ENCODE results near the gene CALM3. TPM values are rescaled to one million over a fixed set of nuclear protein-coding genes. Genes with fewer than 3 reads are reported as not detected.

CALM3 gene
- total RNA-seq, 2 experiments from 2014 or later: 493 to 631 TPM

- Mint-ChIP-seq H3K27ac (peak overlapping the region; percentile 100), H3K4me1 (peaks cover 33% of the 10 kb centered on the region), H3K4me3 (peak overlapping the region; percentile 84), H3K9me3 (ENCODE audit: low read depth) (peaks cover 9% of the 10 kb centered on the region), H3K36me3 (ENCODE audit: low read depth) (peaks cover 25% of the 10 kb centered on the region), H3K27me3 (no peaks in the 10 kb centered on the region)
- ChIA-PET POLR2A (interaction anchor here (0.7 to 3.7 kb wide), 12 partner anchors 11 to 958 kb away, joined by 3 to 24 read pairs (median 4); partner anchors contain the start of genes DACT3 and SLC1A5), CTCF (interaction anchor here (0.6 to 4.0 kb wide), 17 partner anchors 13 to 696 kb away, joined by 3 to 65 read pairs (median 4); partner anchors contain the start of gene DACT3)
- intact Hi-C loops (cut with DNase I, micrococcal nuclease): loop anchor here in 1 of 2 experiments (1.0 to 10.0 kb wide), 15 partner anchors 34 to 1846 kb away; partner anchors contain the start of genes AP2S1, ARHGAP35, DACT3 and FKRP
- DNase-seq: peak; percentile 99
- ATAC-seq: peak; percentile 86
Measured at GRCh38 chr19:46600384-46601317, 479 bp upstream of the CALM3 start.

- ChIA-PET POLR2A (interaction anchor here (0.7 to 3.7 kb wide), 4 partner anchors 9 to 254 kb away, joined by 4 to 24 read pairs (median 14); partner anchors contain the start of gene SLC1A5), CTCF (interaction anchor here (0.6 to 4.0 kb wide), 6 partner anchors 11 to 86 kb away, joined by 3 to 65 read pairs (median 4); partner anchors contain the start of gene DACT3)
- peak; percentile 81 for DNase-seq
- Mint-ChIP-seq H3K36me3 (ENCODE audit: low read depth) (peaks cover 39% of the 10 kb centered on the region), H3K4me3 (peak overlapping the region; percentile 84), H3K9me3 (ENCODE audit: low read depth) (peaks cover 9% of the 10 kb centered on the region), H3K4me1 (peaks cover 35% of the 10 kb centered on the region), H3K27ac (peak overlapping the region; percentile 87), H3K27me3 (no peaks in the 10 kb centered on the region)
- intact Hi-C loops (cut with DNase I, micrococcal nuclease): loop anchor here (1.0 to 10.0 kb wide), 5 partner anchors 9 to 1848 kb away; no protein-coding TSS in a partner anchor
- ATAC-seq: peak; percentile 39
Measured at GRCh38 chr19:46602392-46603194, 1.5 kb downstream of the CALM3 start.

GRCh38 chr19:46603195-46603637, 2.1 kb downstream of the CALM3 start:
- Mint-ChIP-seq H3K4me1 (peaks cover 37% of the 10 kb centered on the region), H3K27ac (peak overlapping the region; percentile 87), H3K36me3 (ENCODE audit: low read depth) (peaks cover 43% of the 10 kb centered on the region), H3K9me3 (ENCODE audit: low read depth) (peaks cover 7% of the 10 kb centered on the region), H3K4me3 (peak overlapping the region; percentile 84), H3K27me3 (no peaks in the 10 kb centered on the region)
- DNase-seq (no peak), ATAC-seq (no peak)
- POLR2A ChIA-PET: interaction anchor here (3.3 to 3.7 kb wide), 2 partner anchors 8 to 15 kb away, joined by 19 to 24 read pairs; no protein-coding TSS in a partner anchor
- intact Hi-C loops (cut with DNase I, micrococcal nuclease): loop anchor here in 1 of 2 experiments (2.0 to 10.0 kb wide), 4 partner anchors 14 to 1848 kb away; no protein-coding TSS in a partner anchor
- CTCF ChIA-PET: interaction anchor here (1.6 to 4.0 kb wide), 3 partner anchors 10 to 59 kb away, joined by 5 to 65 read pairs (median 46); partner anchors contain the start of gene DACT3

GRCh38 chr19:46603752-46604231, 2.7 kb downstream of the CALM3 start:
- Mint-ChIP-seq H3K9me3 (ENCODE audit: low read depth) (peaks cover 2% of the 10 kb centered on the region), H3K27me3 (no peaks in the 10 kb centered on the region), H3K36me3 (ENCODE audit: low read depth) (peaks cover 42% of the 10 kb centered on the region), H3K4me1 (peaks cover 38% of the 10 kb centered on the region), H3K27ac (peak overlapping the region; percentile 87), H3K4me3 (peak overlapping the region; percentile 84)
- ChIA-PET CTCF (interaction anchor here (1.6 to 3.9 kb wide), 2 partner anchors 10 to 17 kb away, joined by 5 to 65 read pairs; no protein-coding TSS in a partner anchor), POLR2A (interaction anchor here (3.3 to 3.7 kb wide), 2 partner anchors 8 to 14 kb away, joined by 19 to 24 read pairs; no protein-coding TSS in a partner anchor)
- intact Hi-C loops (cut with DNase I, micrococcal nuclease): loop anchor here in 1 of 2 experiments (2.0 to 10.0 kb wide), 4 partner anchors 13 to 1849 kb away; no protein-coding TSS in a partner anchor
- DNase-seq (no peak), ATAC-seq (no peak)

DNA sequence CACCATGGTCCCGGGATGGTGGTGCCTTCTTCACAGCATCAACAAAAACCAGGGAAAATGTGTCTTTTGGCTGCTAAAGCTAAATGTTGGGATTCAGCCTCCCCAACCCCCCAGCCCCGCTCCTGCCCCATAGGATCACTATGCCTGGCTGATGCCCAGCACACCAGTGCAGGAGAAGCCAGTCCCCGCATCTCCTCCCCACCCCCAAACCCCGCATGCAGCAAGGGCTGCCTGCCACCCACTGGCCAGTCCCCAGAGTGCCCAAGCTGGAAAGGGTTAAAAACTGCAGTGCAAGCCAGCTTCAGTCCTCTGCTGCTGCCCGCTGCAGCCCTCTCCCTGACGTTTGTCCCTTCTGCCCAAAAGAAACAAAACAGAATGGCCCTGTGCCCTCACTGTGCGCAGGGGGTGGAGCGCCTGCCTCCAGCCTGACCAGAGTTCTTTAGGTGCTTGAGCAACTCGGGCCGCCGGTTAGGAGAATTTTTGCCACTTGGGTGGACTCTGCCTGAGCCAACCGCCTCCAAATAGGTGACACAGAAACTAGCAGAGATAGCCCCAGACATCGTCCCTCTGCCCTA, 3.7 kb downstream of the CALM3 start:
- no peaks in the 10 kb centered on the region for H3K27me3 Mint-ChIP-seq
- ChIA-PET CTCF (interaction anchor here (0.7 to 2.6 kb wide), 4 partner anchors 9 to 57 kb away, joined by 3 to 12 read pairs (median 4); partner anchors contain the start of gene DACT3), POLR2A (interaction anchor here (1.0 kb wide), 1 partner anchor 254 kb away, joined by 3 read pairs; no protein-coding TSS in a partner anchor)
- intact Hi-C loops (cut with DNase I, micrococcal nuclease): loop anchor here in 1 of 2 experiments (5.0 to 10.0 kb wide), 3 partner anchors 622 to 1850 kb away; no protein-coding TSS in a partner anchor
- peak overlapping the region; percentile 19 for H3K27ac Mint-ChIP-seq
- H3K4me1 Mint-ChIP-seq: peaks cover 46% of the 10 kb centered on the region
- H3K9me3 Mint-ChIP-seq (ENCODE audit: low read depth): no peaks in the 10 kb centered on the region
- H3K36me3 Mint-ChIP-seq (ENCODE audit: low read depth): peaks cover 52% of the 10 kb centered on the region
- DNase-seq (no peak), ATAC-seq (no peak)
- no peak overlapping the region for H3K4me3 Mint-ChIP-seq

GRCh38 chr19:46605356-46605821, 4.3 kb downstream of the CALM3 start:
- Mint-ChIP-seq H3K27ac (no peak overlapping the region), H3K4me1 (peaks cover 46% of the 10 kb centered on the region), H3K27me3 (no peaks in the 10 kb centered on the region), H3K4me3 (no peak overlapping the region), H3K9me3 (ENCODE audit: low read depth) (no peaks in the 10 kb centered on the region), H3K36me3 (ENCODE audit: low read depth) (peaks cover 55% of the 10 kb centered on the region)
- intact Hi-C loops (cut with DNase I, micrococcal nuclease): loop anchor here in 1 of 2 experiments (10.0 kb wide), 1 partner anchor 1851 kb away; no protein-coding TSS in a partner anchor
- ChIA-PET POLR2A (interaction anchor here (0.8 to 1.9 kb wide), 3 partner anchors 13 to 255 kb away, joined by 3 to 4 read pairs (median 3); no protein-coding TSS in a partner anchor), CTCF (interaction anchor here (0.7 to 2.6 kb wide), 4 partner anchors 9 to 56 kb away, joined by 3 to 12 read pairs (median 4); partner anchors contain the start of gene DACT3)
- DNase-seq: no peak
- ATAC-seq: no peak

- no peak overlapping the region for H3K27ac Mint-ChIP-seq
- H3K4me3 Mint-ChIP-seq: no peak overlapping the region
- ChIA-PET CTCF (interaction anchor here (0.5 to 2.6 kb wide), 7 partner anchors 8 to 233 kb away, joined by 3 to 12 read pairs (median 3); partner anchors contain the start of gene DACT3), POLR2A (interaction anchor here (0.6 to 1.9 kb wide), 5 partner anchors 13 to 255 kb away, joined by 3 to 14 read pairs (median 3); no protein-coding TSS in a partner anchor)
- H3K9me3 Mint-ChIP-seq (ENCODE audit: low read depth): no peaks in the 10 kb centered on the region
- H3K4me1 Mint-ChIP-seq: peaks cover 53% of the 10 kb centered on the region
- peaks cover 61% of the 10 kb centered on the region for H3K36me3 Mint-ChIP-seq (ENCODE audit: low read depth)
- no peak for ATAC-seq
- intact Hi-C loops (cut with DNase I, micrococcal nuclease): loop anchor here in 1 of 2 experiments (10.0 kb wide), 1 partner anchor 1851 kb away; no protein-coding TSS in a partner anchor
- no peaks in the 10 kb centered on the region for H3K27me3 Mint-ChIP-seq
- no peak for DNase-seq
Measured at GRCh38 chr19:46606019-46606418, 4.9 kb downstream of the CALM3 start.

- H3K4me3 Mint-ChIP-seq: no peak overlapping the region
- peaks cover 67% of the 10 kb centered on the region for H3K36me3 Mint-ChIP-seq (ENCODE audit: low read depth)
- no peaks in the 10 kb centered on the region for H3K9me3 Mint-ChIP-seq (ENCODE audit: low read depth)
- CTCF ChIA-PET: interaction anchor here (0.6 to 2.6 kb wide), 7 partner anchors 16 to 232 kb away, joined by 3 to 12 read pairs (median 4); partner anchors contain the start of gene DACT3
- POLR2A ChIA-PET: interaction anchor here (0.6 to 1.9 kb wide), 5 partner anchors 12 to 107 kb away, joined by 3 to 14 read pairs (median 4); partner anchors contain the start of gene DACT3
- H3K27ac Mint-ChIP-seq: no peak overlapping the region
- H3K4me1 Mint-ChIP-seq: peaks cover 61% of the 10 kb centered on the region
- DNase-seq (no peak), ATAC-seq (no peak)
- H3K27me3 Mint-ChIP-seq: no peaks in the 10 kb centered on the region
- intact Hi-C loops (cut with DNase I, micrococcal nuclease): loop anchor here in 1 of 2 experiments (10.0 kb wide), 1 partner anchor 1852 kb away; no protein-coding TSS in a partner anchor
Measured at GRCh38 chr19:46606681-46607447, 5.7 kb downstream of the CALM3 start.

DNA sequence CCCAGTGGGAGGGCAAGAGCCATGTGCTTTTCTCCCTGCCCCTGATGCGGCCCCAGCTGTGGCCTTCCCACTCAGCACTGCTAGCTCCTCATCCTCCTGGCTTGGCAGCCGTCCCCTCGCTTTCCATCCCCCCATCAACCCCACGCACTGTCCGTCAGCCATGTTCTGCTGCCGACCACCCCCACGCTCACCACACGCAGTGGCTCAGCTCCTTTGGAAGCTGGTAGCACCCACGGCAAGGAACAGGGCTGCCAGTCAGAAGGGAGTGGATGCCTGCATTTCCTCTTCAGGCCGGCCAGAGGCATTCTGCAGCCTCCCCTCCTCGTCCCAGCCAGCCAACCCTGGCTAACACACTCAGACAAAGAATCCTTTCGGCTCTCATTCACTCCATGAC, 6.3 kb downstream of the CALM3 start:
- ChIA-PET CTCF (interaction anchor here (0.6 to 1.8 kb wide), 4 partner anchors 54 to 155 kb away, joined by 3 to 4 read pairs (median 4); partner anchors contain the start of gene DACT3), POLR2A (interaction anchor here (0.5 to 1.9 kb wide), 6 partner anchors 10 to 56 kb away, joined by 3 to 10 read pairs (median 4); partner anchors contain the start of gene DACT3)
- peaks cover 67% of the 10 kb centered on the region for H3K4me1 Mint-ChIP-seq
- intact Hi-C loops (cut with DNase I, micrococcal nuclease): loop anchor here in 1 of 2 experiments (10.0 kb wide), 1 partner anchor 1853 kb away; no protein-coding TSS in a partner anchor
- no peaks in the 10 kb centered on the region for H3K27me3 Mint-ChIP-seq
- no peak for ATAC-seq
- no peak overlapping the region for H3K27ac Mint-ChIP-seq
- H3K9me3 Mint-ChIP-seq (ENCODE audit: low read depth): no peaks in the 10 kb centered on the region
- H3K36me3 Mint-ChIP-seq (ENCODE audit: low read depth): peaks cover 62% of the 10 kb centered on the region
- DNase-seq: no peak
- no peak overlapping the region for H3K4me3 Mint-ChIP-seq
